Suprapubic skin (tissue), 4 donors: ENCODE results near the gene TNIK. TPM values are rescaled to one million over a fixed set of nuclear protein-coding genes. Genes with fewer than 3 reads are reported as not detected.

Experiments
- DNase-seq, 2 donors: peaks; one replicate each; pipeline ENCODE4 v3.0.0-alpha.2; 2019; ENCODE audit warnings: low spot score in 2 of 2
- H3K27ac ChIP-seq: fragments of 200-600 bp; sonication (generic); one replicate; pipeline ENCODE4 v1.5.1; 2019
- H3K27me3 ChIP-seq: fragments of 200-600 bp; sonication (generic); one replicate; pipeline ENCODE4 v1.5.1; 2019
- H3K36me3 ChIP-seq: fragments of 200-600 bp; sonication (generic); one replicate; pipeline ENCODE4 v1.5.1; 2019
- H3K4me1 ChIP-seq: fragments of 200-600 bp; sonication (generic); one replicate; pipeline ENCODE4 v1.5.1; 2019
- H3K4me3 ChIP-seq: fragments of 200-600 bp; sonication (generic); one replicate; pipeline ENCODE4 v1.5.1; 2019; ENCODE audit warnings: mild to moderate bottlenecking
- H3K9me3 ChIP-seq: fragments of 200-600 bp; sonication (generic); one replicate; pipeline ENCODE4 v1.5.1; 2019
- CTCF ChIP-seq, 2 donors: fragments of 200-600 bp in 1 of 2; fragments of 450-650 bp in 1 of 2; sonication (generic) in 1 of 2; IDR thresholded peaks; one replicate each; pipeline ENCODE4 v1.5.1; 2016 to 2019; ENCODE audit warnings: antibody characterized with exemption in 2 of 2, mild to moderate bottlenecking in 1 of 2, moderate library complexity in 1 of 2
- EP300 ChIP-seq: sonication (generic); formaldehyde crosslinking; IDR thresholded peaks from one replicate; pipeline ENCODE4 v1.6.1; 2017; ENCODE audit warnings: antibody characterized with exemption
- POLR2A ChIP-seq, 2 donors: fragments of 450-650 bp; IDR thresholded peaks; one replicate each; pipeline ENCODE4 v1.6.1; 2017; ENCODE audit warnings: antibody characterized with exemption in 2 of 2, mild to moderate bottlenecking in 2 of 2, moderate library complexity in 2 of 2
- POLR2AphosphoS5 ChIP-seq, 3 donors: sonication (generic); formaldehyde crosslinking; IDR thresholded peaks; one replicate each; pipeline ENCODE4 v1.6.1; 2017; ENCODE audit warnings: antibody characterized with exemption in 3 of 3
- WGBS: methylation state at CpG from one replicate; pipeline ENCODE4 v1.1.5; 2018; 5-methylcytosine and 5-hydroxymethylcytosine counted together
- total RNA-seq, 4 donors: library from RNA; depleted of rRNA; stranded (reverse); fragments of >200 nt; gene quantifications; one replicate each; pipeline ENCODE4 v1.1.0, GENCODE V29; 2016

Gene TNIK
- total RNA-seq, 4 donors from 2014 or later, result 2.0 to 4.3 (median 3.1) TPM

- no peak for DNase-seq
- no peaks in the 10 kb centered on the region for H3K27me3 ChIP-seq
- 37% methylated on average over 2 of the region's 2 CpGs for WGBS
Observed at GRCh38 chr3:171088964-171089754, 371.0 kb downstream of the TNIK start.

GRCh38 chr3:171088496-171088895, 371.7 kb downstream of the TNIK start:
- WGBS, result 67% methylated on average over 4 of the region's 4 CpGs
- no peak overlapping the region for H3K4me3 ChIP-seq
- no peaks in the 10 kb centered on the region for H3K27me3 ChIP-seq
- no peak overlapping the region for H3K27ac ChIP-seq
- peaks cover 15% of the 10 kb centered on the region for H3K4me1 ChIP-seq
- no peaks in the 10 kb centered on the region for H3K36me3 ChIP-seq
- H3K9me3 ChIP-seq, result no peaks in the 10 kb centered on the region
- DNase-seq, result no peak
- TF ChIP-seq CTCF (IDR thresholded peaks at IDR 0.05) (no peak), POLR2AphosphoS5 (IDR thresholded peaks at IDR 0.05) (no peak), EP300 (no peak), POLR2A (IDR thresholded peaks at IDR 0.05) (no peak)

More at GRCh38 chr3:171088964-171089754, 371.0 kb downstream of the TNIK start:
- H3K36me3 ChIP-seq, result no peaks in the 10 kb centered on the region
- no peak overlapping the region for H3K4me3 ChIP-seq
- peaks cover 15% of the 10 kb centered on the region for H3K4me1 ChIP-seq
- no peak for TF ChIP-seq POLR2A (IDR thresholded peaks at IDR 0.05)
- TF ChIP-seq POLR2AphosphoS5 (IDR thresholded peaks at IDR 0.05), result no peak
- no peak for TF ChIP-seq CTCF (IDR thresholded peaks at IDR 0.05)
- no peak for TF ChIP-seq EP300
- H3K9me3 ChIP-seq, result no peaks in the 10 kb centered on the region
- no peak overlapping the region for H3K27ac ChIP-seq

- no peak for DNase-seq
- Histone ChIP-seq H3K27ac (no peak overlapping the region), H3K27me3 (no peaks in the 10 kb centered on the region), H3K4me1 (peaks cover 15% of the 10 kb centered on the region), H3K4me3 (no peak overlapping the region), H3K9me3 (no peaks in the 10 kb centered on the region), H3K36me3 (no peaks in the 10 kb centered on the region)
- TF ChIP-seq POLR2AphosphoS5 (IDR thresholded peaks at IDR 0.05) (no peak), CTCF (IDR thresholded peaks at IDR 0.05) (no peak), POLR2A (IDR thresholded peaks at IDR 0.05) (no peak), EP300 (no peak)
- WGBS, result 92% methylated on average over 1 of the region's 1 CpG
Observed at GRCh38 chr3:171086914-171087313, 373.3 kb downstream of the TNIK start.

GRCh38 chr3:171077261-171077660, 382.9 kb downstream of the TNIK start:
- no peaks in the 10 kb centered on the region for H3K36me3 ChIP-seq
- WGBS, result 92% methylated on average over 2 of the region's 2 CpGs
- H3K4me1 ChIP-seq, result no peaks in the 10 kb centered on the region
- no peak overlapping the region for H3K4me3 ChIP-seq
- H3K9me3 ChIP-seq, result no peaks in the 10 kb centered on the region
- no peak overlapping the region for H3K27ac ChIP-seq
- no peaks in the 10 kb centered on the region for H3K27me3 ChIP-seq
- TF ChIP-seq POLR2AphosphoS5 (IDR thresholded peaks at IDR 0.05) (no peak), POLR2A (IDR thresholded peaks at IDR 0.05) (no peak), EP300 (no peak), CTCF (IDR thresholded peaks at IDR 0.05) (no peak)
- DNase-seq, result no peak

- Histone ChIP-seq H3K36me3 (no peaks in the 10 kb centered on the region), H3K27me3 (no peaks in the 10 kb centered on the region), H3K9me3 (no peaks in the 10 kb centered on the region), H3K27ac (no peak overlapping the region), H3K4me1 (no peaks in the 10 kb centered on the region), H3K4me3 (no peak overlapping the region)
- TF ChIP-seq POLR2A (IDR thresholded peaks at IDR 0.05) (no peak), POLR2AphosphoS5 (IDR thresholded peaks at IDR 0.05) (no peak), EP300 (no peak), CTCF (IDR thresholded peaks at IDR 0.05) (no peak)
- no peak for DNase-seq
Observed at GRCh38 chr3:171072432-171072831, 387.8 kb downstream of the TNIK start.
